ENCODE results near the gene NPSR1.

Gene NPSR1

GRCh38 chr7:34747867-34748727 is 90.1 kb downstream of the NPSR1 start:
- H3K27ac ChIP-seq: no peak overlapping the region
- no peaks in the 10 kb centered on the region for H3K4me1 ChIP-seq
- H3K9me3 ChIP-seq (ENCODE audit: control insufficient read depth, low read length): no peaks in the 10 kb centered on the region
- no peaks in the 10 kb centered on the region for H3K79me2 ChIP-seq
- H3K9ac ChIP-seq: no peak overlapping the region
- TF ChIP-seq CTCF (IDR thresholded peaks at IDR 0.05): no peak
- H3K4me2 ChIP-seq (ENCODE audit: low read length): no peak overlapping the region
- no peaks in the 10 kb centered on the region for H3K27me3 ChIP-seq (ENCODE audit: control insufficient read depth, insufficient read depth, low read length)
- no peaks in the 10 kb centered on the region for H3K36me3 ChIP-seq (ENCODE audit: control insufficient read depth, insufficient read depth, low read length)
- H2AFZ ChIP-seq: no peak overlapping the region
- H3K4me3 ChIP-seq (ENCODE audit: low read depth, low read length): no peak overlapping the region

- Histone ChIP-seq H3K27me3 (ENCODE audit: control insufficient read depth, insufficient read depth, low read length) (no peaks in the 10 kb centered on the region), H3K4me2 (ENCODE audit: low read length) (no peak overlapping the region), H3K27ac (no peak overlapping the region), H2AFZ (no peak overlapping the region), H3K4me3 (ENCODE audit: low read depth, low read length) (no peak overlapping the region), H3K36me3 (ENCODE audit: control insufficient read depth, insufficient read depth, low read length) (no peaks in the 10 kb centered on the region), H3K79me2 (no peaks in the 10 kb centered on the region), H3K9me3 (ENCODE audit: control insufficient read depth, low read length) (no peaks in the 10 kb centered on the region), H3K4me1 (no peaks in the 10 kb centered on the region), H3K9ac (no peak overlapping the region)
- no peak for TF ChIP-seq CTCF (IDR thresholded peaks at IDR 0.05)
Observed at GRCh38 chr7:34748728-34749089, 90.7 kb downstream of the NPSR1 start.

- Histone ChIP-seq H3K4me3 (ENCODE audit: low read depth, low read length) (no peak overlapping the region), H3K9ac (no peak overlapping the region), H3K4me1 (no peaks in the 10 kb centered on the region), H3K36me3 (ENCODE audit: control insufficient read depth, insufficient read depth, low read length) (no peaks in the 10 kb centered on the region), H3K27ac (no peak overlapping the region), H3K9me3 (ENCODE audit: control insufficient read depth, low read length) (no peaks in the 10 kb centered on the region), H3K4me2 (ENCODE audit: low read length) (no peak overlapping the region), H2AFZ (no peak overlapping the region), H3K27me3 (ENCODE audit: control insufficient read depth, insufficient read depth, low read length) (no peaks in the 10 kb centered on the region), H3K79me2 (no peaks in the 10 kb centered on the region)
- no peak for TF ChIP-seq CTCF (IDR thresholded peaks at IDR 0.05)
Observed at GRCh38 chr7:34749446-34749845, 91.4 kb downstream of the NPSR1 start.

- Histone ChIP-seq H3K9me3 (ENCODE audit: control insufficient read depth, low read length) (no peaks in the 10 kb centered on the region), H3K79me2 (no peaks in the 10 kb centered on the region), H3K4me1 (no peaks in the 10 kb centered on the region), H3K4me3 (ENCODE audit: low read depth, low read length) (no peak overlapping the region), H2AFZ (no peak overlapping the region), H3K9ac (no peak overlapping the region), H3K36me3 (ENCODE audit: control insufficient read depth, insufficient read depth, low read length) (no peaks in the 10 kb centered on the region), H3K27me3 (ENCODE audit: control insufficient read depth, insufficient read depth, low read length) (no peaks in the 10 kb centered on the region), H3K27ac (no peak overlapping the region), H3K4me2 (ENCODE audit: low read length) (no peak overlapping the region)
- TF ChIP-seq CTCF (IDR thresholded peaks at IDR 0.05): no peak
Observed at GRCh38 chr7:34750209-34750608, 92.2 kb downstream of the NPSR1 start.

GRCh38 chr7:34750636-34751035 is 92.6 kb downstream of the NPSR1 start:
- Histone ChIP-seq H3K9ac (no peak overlapping the region), H3K27me3 (ENCODE audit: control insufficient read depth, insufficient read depth, low read length) (no peaks in the 10 kb centered on the region), H3K9me3 (ENCODE audit: control insufficient read depth, low read length) (no peaks in the 10 kb centered on the region), H2AFZ (no peak overlapping the region), H3K4me1 (no peaks in the 10 kb centered on the region), H3K27ac (no peak overlapping the region), H3K79me2 (no peaks in the 10 kb centered on the region), H3K4me2 (ENCODE audit: low read length) (no peak overlapping the region), H3K4me3 (ENCODE audit: low read depth, low read length) (no peak overlapping the region), H3K36me3 (ENCODE audit: control insufficient read depth, insufficient read depth, low read length) (no peaks in the 10 kb centered on the region)
- TF ChIP-seq CTCF (IDR thresholded peaks at IDR 0.05): no peak
